Activated CD8-positive, alpha-beta memory T cell treated with anti-CD3 and anti-CD28 coated beads, Interleukin-2, amount 10 ng/mL, durations not matched to agents 7 days and 5 days (primary cell): Measurements from ENCODE around the gene RRP7A. TPM values are rescaled to one million over a fixed set of nuclear protein-coding genes. Genes with fewer than 3 reads are reported as not detected.
"Not testable (repeated sequence)": the region's sequence is repeated elsewhere in the genome, so short reads cannot be mapped to it uniquely, and the experiment has no call there.

Experiments used
- ATAC-seq: fragments of 150-1000 bp; cut with Tn5 transposase; one replicate; pipeline ENCODE4 v1.10.0; 2021; ENCODE audit warnings: moderate library complexity
- CTCF ChIA-PET: fragments of 350-600 bp; sonication (Branson Sonifier 250); formaldehyde crosslinking; loops from one replicate; lab custom pipeline; 2021; ENCODE audit warnings: antibody characterized with exemption; lab: Charles Lee
- DNase-seq: peaks from one replicate; pipeline ENCODE4 v3.0.0-alpha.2; 2020
- H3K27ac Mint-ChIP-seq: one replicate; pipeline ENCODE4 v1.8.0; 2021; ENCODE audit warnings: mild to moderate bottlenecking, mixed read lengths
- H3K27me3 Mint-ChIP-seq: one replicate; pipeline ENCODE4 v1.8.0; 2021; ENCODE audit warnings: mixed read lengths
- H3K36me3 Mint-ChIP-seq: one replicate; pipeline ENCODE4 v1.8.0; 2021; ENCODE audit warnings: mild to moderate bottlenecking, mixed read lengths
- H3K4me1 Mint-ChIP-seq: one replicate; pipeline ENCODE4 v1.8.0; 2021; ENCODE audit warnings: mixed read lengths
- H3K4me3 Mint-ChIP-seq: one replicate; pipeline ENCODE4 v1.8.0; 2021; ENCODE audit warnings: mild to moderate bottlenecking, moderate library complexity, mixed read lengths
- H3K9me3 Mint-ChIP-seq: one replicate; pipeline ENCODE4 v1.8.0; 2022; ENCODE audit warnings: low read depth, mixed read lengths
- total RNA-seq, 2 experiments: library from RNA; stranded (reverse); gene quantifications; one replicate each; pipeline ENCODE4 v1.2.3, GENCODE V29; 2021

RRP7A gene
- total RNA-seq, 2 experiments from 2014 or later = 88.2 to 102 TPM

- H3K9me3 Mint-ChIP-seq = no peaks in the 10 kb centered on the region
- CTCF ChIA-PET = interaction anchor here (1.0 to 1.3 kb wide), 2 partner anchors 12 to 16 kb away, joined by 3 read pairs; no protein-coding TSS in a partner anchor
- H3K4me1 Mint-ChIP-seq = peaks cover 25% of the 10 kb centered on the region
- DNase-seq (no peak), ATAC-seq (no peak)
- no peaks in the 10 kb centered on the region for H3K36me3 Mint-ChIP-seq
- peaks cover 2% of the 10 kb centered on the region for H3K27me3 Mint-ChIP-seq
- no peak overlapping the region for H3K27ac Mint-ChIP-seq
- no peak overlapping the region for H3K4me3 Mint-ChIP-seq
Measured at GRCh38 chr22:42549331-42550060, 29.9 kb upstream of the RRP7A start.

- Mint-ChIP-seq H3K9me3 (no peaks in the 10 kb centered on the region), H3K27me3 (peaks cover 2% of the 10 kb centered on the region), H3K27ac (no peak overlapping the region), H3K4me3 (no peak overlapping the region), H3K4me1 (peaks cover 21% of the 10 kb centered on the region), H3K36me3 (no peaks in the 10 kb centered on the region)
- CTCF ChIA-PET = no interaction called here
- no peak for DNase-seq
- ATAC-seq = no peak
Measured at GRCh38 chr22:42548597-42549330, 29.2 kb upstream of the RRP7A start.

GRCh38 chr22:42548126-42548525 is 28.5 kb upstream of the RRP7A start:
- DNase-seq, ATAC-seq, H3K27ac Mint-ChIP-seq, H3K4me3 Mint-ChIP-seq, H3K27me3 Mint-ChIP-seq, H3K36me3 Mint-ChIP-seq, CTCF ChIA-PET, H3K9me3 Mint-ChIP-seq: not testable (repeated sequence)
- H3K4me1 Mint-ChIP-seq = peaks cover 18% of the 10 kb centered on the region

DNA sequence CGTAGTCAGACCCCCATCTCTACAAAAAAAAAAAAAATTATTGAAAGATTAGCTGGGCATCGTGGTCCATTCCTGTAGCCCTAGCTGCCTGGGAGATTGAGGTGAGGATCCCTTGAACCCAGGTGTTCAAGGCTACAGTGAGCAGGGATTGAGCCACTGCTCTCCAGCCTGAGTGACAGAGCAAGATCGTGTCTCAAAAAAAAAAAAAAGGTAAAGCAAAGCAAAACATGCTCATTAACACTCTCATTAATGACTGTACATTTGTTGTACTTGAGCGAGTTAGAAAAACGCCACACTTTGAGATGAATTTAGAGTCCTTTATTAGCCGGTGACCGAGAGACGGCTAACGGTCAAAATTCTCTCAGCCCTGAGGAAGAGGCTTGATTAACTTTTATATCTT is 28.0 kb upstream of the RRP7A start:
- no peaks in the 10 kb centered on the region for H3K9me3 Mint-ChIP-seq
- no peak for ATAC-seq
- DNase-seq = no peak

DNA sequence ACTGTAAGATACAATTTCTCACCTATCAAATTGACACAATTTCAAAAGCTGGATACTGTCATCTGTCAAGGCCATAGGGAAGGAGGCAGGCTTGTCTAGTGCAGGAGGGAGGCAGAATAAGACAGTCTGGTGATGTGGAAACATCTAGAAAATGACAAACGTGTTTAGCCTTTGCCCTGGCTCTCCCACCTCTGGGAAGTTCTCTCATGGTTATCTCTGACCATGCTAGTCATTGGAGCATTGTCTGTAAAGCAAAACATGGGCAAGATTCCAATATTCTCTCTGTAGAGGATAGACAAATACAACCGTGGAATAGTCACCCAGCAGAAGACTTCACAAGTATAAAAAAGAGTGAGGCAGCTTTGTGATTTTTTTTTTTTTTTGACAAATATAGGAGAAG is 25.1 kb upstream of the RRP7A start:
- H3K27ac Mint-ChIP-seq = no peak overlapping the region

More for the DNA sequence above, 28.0 kb upstream of the RRP7A start:
- Mint-ChIP-seq H3K4me3 (no peak overlapping the region), H3K27ac (no peak overlapping the region), H3K36me3 (no peaks in the 10 kb centered on the region), H3K4me1 (peaks cover 16% of the 10 kb centered on the region), H3K27me3 (peaks cover 2% of the 10 kb centered on the region)
- CTCF ChIA-PET = no interaction called here

GRCh38 chr22:42539236-42539771 is 19.7 kb upstream of the RRP7A start:
- not testable (repeated sequence) for H3K36me3 Mint-ChIP-seq, H3K27me3 Mint-ChIP-seq, H3K4me3 Mint-ChIP-seq, DNase-seq, H3K9me3 Mint-ChIP-seq
- peak; percentile 78 for ATAC-seq
- Mint-ChIP-seq H3K4me1 (peaks cover 20% of the 10 kb centered on the region), H3K27ac (peak overlapping the region; percentile 56)
- CTCF ChIA-PET = interaction anchor here (0.6 to 0.7 kb wide), 2 partner anchors 35 to 873 kb away, joined by 3 read pairs; no protein-coding TSS in a partner anchor

More for the DNA sequence above, 25.1 kb upstream of the RRP7A start:
- peaks cover 4% of the 10 kb centered on the region for H3K4me1 Mint-ChIP-seq
- CTCF ChIA-PET = interaction anchor here (1.8 to 2.3 kb wide), 2 partner anchors 11 to 16 kb away, joined by 5 to 7 read pairs; no protein-coding TSS in a partner anchor
- H3K9me3 Mint-ChIP-seq = no peaks in the 10 kb centered on the region
- no peak overlapping the region for H3K4me3 Mint-ChIP-seq
- ATAC-seq = no peak
- peaks cover 2% of the 10 kb centered on the region for H3K27me3 Mint-ChIP-seq
- no peak for DNase-seq
- H3K36me3 Mint-ChIP-seq = no peaks in the 10 kb centered on the region

GRCh38 chr22:42537199-42537831 is 17.7 kb upstream of the RRP7A start:
- H3K4me3 Mint-ChIP-seq, DNase-seq: not testable (repeated sequence)

GRCh38 chr22:42536634-42537033 is 17.0 kb upstream of the RRP7A start:
- not testable (repeated sequence) for H3K36me3 Mint-ChIP-seq, DNase-seq, H3K9me3 Mint-ChIP-seq, ATAC-seq, H3K4me3 Mint-ChIP-seq, H3K27ac Mint-ChIP-seq, H3K27me3 Mint-ChIP-seq
- H3K4me1 Mint-ChIP-seq = peaks cover 32% of the 10 kb centered on the region
- CTCF ChIA-PET = interaction anchor here (1.1 kb wide), 1 partner anchor 15 kb away, joined by 3 read pairs; no protein-coding TSS in a partner anchor

More at GRCh38 chr22:42537199-42537831, 17.7 kb upstream of the RRP7A start:
- not testable (repeated sequence) for H3K27me3 Mint-ChIP-seq, H3K9me3 Mint-ChIP-seq, H3K36me3 Mint-ChIP-seq
- CTCF ChIA-PET = interaction anchor here (1.2 kb wide), 1 partner anchor 13 kb away, joined by 3 read pairs; no protein-coding TSS in a partner anchor
- Mint-ChIP-seq H3K27ac (peak overlapping the region; percentile 47), H3K4me1 (peaks cover 31% of the 10 kb centered on the region)
- ATAC-seq = peak; percentile 68

DNA sequence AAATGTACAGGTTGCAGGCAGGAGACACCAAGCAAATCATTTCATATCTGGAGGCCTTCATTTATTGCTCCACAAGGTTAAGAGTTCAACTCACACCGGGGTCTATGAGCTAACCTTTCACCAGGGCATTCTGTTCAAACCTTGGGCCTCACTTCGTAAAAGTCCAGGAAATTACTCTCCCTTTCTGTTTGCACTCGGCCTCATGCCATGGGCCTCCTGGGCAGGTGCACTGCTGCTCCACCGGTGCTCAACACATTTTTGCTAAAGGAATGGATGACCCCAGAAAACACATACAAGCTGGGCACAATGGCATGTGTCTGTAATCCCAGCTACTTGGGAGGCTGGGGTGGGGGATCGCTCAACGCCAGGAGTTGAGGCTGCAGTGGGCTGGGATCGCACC is 16.6 kb upstream of the RRP7A start:
- no peak for ATAC-seq
- H3K36me3 Mint-ChIP-seq = no peaks in the 10 kb centered on the region

GRCh38 chr22:42535082-42535731 is 15.6 kb upstream of the RRP7A start:
- DNase-seq, H3K9me3 Mint-ChIP-seq, H3K27me3 Mint-ChIP-seq, H3K4me3 Mint-ChIP-seq, H3K27ac Mint-ChIP-seq, H3K36me3 Mint-ChIP-seq, ATAC-seq: not testable (repeated sequence)
- CTCF ChIA-PET = interaction anchor here (3.0 kb wide), 1 partner anchor 17 kb away, joined by 13 read pairs; no protein-coding TSS in a partner anchor
- peaks cover 32% of the 10 kb centered on the region for H3K4me1 Mint-ChIP-seq

More for the DNA sequence above, 16.6 kb upstream of the RRP7A start:
- Mint-ChIP-seq H3K4me3 (no peak overlapping the region), H3K4me1 (peaks cover 32% of the 10 kb centered on the region), H3K27ac (no peak overlapping the region), H3K9me3 (no peaks in the 10 kb centered on the region), H3K27me3 (peaks cover 3% of the 10 kb centered on the region)
- CTCF ChIA-PET = interaction anchor here (1.1 kb wide), 1 partner anchor 16 kb away, joined by 3 read pairs; no protein-coding TSS in a partner anchor
- no peak for DNase-seq

DNA sequence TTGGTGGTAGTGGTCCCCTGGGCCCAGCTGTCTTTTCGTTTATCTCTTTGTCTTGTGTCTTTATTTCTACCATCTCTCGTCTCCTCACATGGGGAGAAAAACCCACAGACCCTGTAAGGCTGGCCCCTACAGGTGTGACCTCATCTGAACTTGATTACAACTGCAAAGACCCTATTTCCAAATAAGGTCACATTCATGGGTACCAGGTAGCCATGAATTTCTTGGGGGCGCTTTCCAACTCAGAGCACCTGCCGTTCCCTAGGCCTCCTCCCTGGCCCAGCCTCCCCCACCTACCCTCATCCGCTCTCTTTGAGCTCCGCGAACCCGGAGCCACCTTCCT is 14.0 kb upstream of the RRP7A start:
- Mint-ChIP-seq H3K27me3 (peaks cover 3% of the 10 kb centered on the region), H3K36me3 (no peaks in the 10 kb centered on the region), H3K9me3 (no peaks in the 10 kb centered on the region), H3K27ac (peak overlapping the region; percentile 94), H3K4me1 (peaks cover 27% of the 10 kb centered on the region), H3K4me3 (peak overlapping the region; percentile 79)
- no peak for DNase-seq
- CTCF ChIA-PET = interaction anchor here (1.1 to 3.0 kb wide), 4 partner anchors 10 to 18 kb away, joined by 3 to 13 read pairs (median 5); no protein-coding TSS in a partner anchor
- peak; percentile 25 for ATAC-seq

DNA sequence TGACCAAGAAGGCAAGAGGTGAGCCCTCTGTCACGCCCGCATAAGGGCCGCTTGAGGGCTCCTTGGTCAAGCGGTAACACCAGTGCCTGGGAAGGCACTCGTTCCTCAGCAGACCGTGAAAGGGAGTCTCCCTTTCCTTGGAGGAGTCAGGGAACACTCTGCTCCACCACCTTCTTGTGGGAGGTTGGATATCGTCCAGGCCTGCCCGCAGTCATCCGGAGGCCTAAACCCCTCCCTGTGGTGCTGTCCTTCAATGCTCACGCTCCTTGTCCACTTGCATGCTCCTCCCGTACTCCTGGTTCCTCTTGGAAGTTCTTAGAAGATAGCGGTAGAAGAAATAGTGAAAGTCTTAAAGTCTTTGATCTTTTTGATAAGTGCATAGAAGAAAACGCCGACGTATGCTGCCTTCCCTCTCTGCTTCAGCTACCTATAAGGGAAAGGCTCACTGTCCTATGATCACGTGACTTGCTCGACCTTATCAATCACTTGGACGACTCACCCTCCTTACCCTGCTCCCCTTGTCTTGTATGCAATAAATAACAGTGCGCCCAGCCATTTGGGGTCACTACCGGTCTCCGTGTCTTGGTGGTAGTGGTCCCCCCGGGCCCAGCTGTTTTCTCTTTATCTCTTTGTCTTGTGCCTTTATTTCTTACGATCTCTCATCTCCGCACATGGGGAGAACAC is 11.9 kb upstream of the RRP7A start:
- H3K4me3 Mint-ChIP-seq, ATAC-seq, DNase-seq, H3K36me3 Mint-ChIP-seq, H3K9me3 Mint-ChIP-seq, H3K27me3 Mint-ChIP-seq: not testable (repeated sequence)
- CTCF ChIA-PET = interaction anchor here (0.6 kb wide), 1 partner anchor 45 kb away, joined by 3 read pairs; no protein-coding TSS in a partner anchor
- Mint-ChIP-seq H3K4me1 (peaks cover 14% of the 10 kb centered on the region), H3K27ac (peak overlapping the region; percentile 61)
